Osteocyte (in vitro differentiated cells): ENCODE measurements around the gene ABCC2. TPM values are rescaled to one million over a fixed set of nuclear protein-coding genes. Genes with fewer than 3 reads are reported as not detected.
"Not testable (repeated sequence)": the region's sequence is repeated elsewhere in the genome, so short reads cannot be mapped to it uniquely, and the experiment has no call there.

Experiments used
- DNase-seq: peaks from one replicate; pipeline ENCODE4 v3.0.0; 2021; ENCODE audit warnings: mixed read lengths; ENCODE audit not compliant: unreplicated experiment; ENCODE audit errors: extremely low spot score
- H3K27ac Mint-ChIP-seq: one replicate; pipeline ENCODE4 v1.8.0; 2021; ENCODE audit warnings: mild to moderate bottlenecking, mixed read lengths; ENCODE audit not compliant: unreplicated experiment
- H3K27me3 Mint-ChIP-seq: one replicate; pipeline ENCODE4 v1.8.0; 2021; ENCODE audit warnings: mixed read lengths; ENCODE audit not compliant: unreplicated experiment
- H3K36me3 Mint-ChIP-seq: one replicate; pipeline ENCODE4 v1.8.0; 2021; ENCODE audit warnings: mixed read lengths; ENCODE audit not compliant: unreplicated experiment
- H3K4me1 Mint-ChIP-seq: one replicate; pipeline ENCODE4 v1.8.0; 2021; ENCODE audit warnings: mixed read lengths; ENCODE audit not compliant: unreplicated experiment
- H3K4me3 Mint-ChIP-seq: one replicate; pipeline ENCODE4 v1.8.0; 2021; ENCODE audit warnings: mild to moderate bottlenecking, moderate library complexity, mixed read lengths; ENCODE audit not compliant: unreplicated experiment
- H3K9me3 Mint-ChIP-seq: one replicate; pipeline ENCODE4 v1.8.0; 2021; ENCODE audit warnings: mixed read lengths; ENCODE audit not compliant: unreplicated experiment
- CTCF ChIP-seq: fragments of 200-600 bp; sonication (generic); IDR thresholded peaks from 2 replicates; pipeline ENCODE4 v1.5.0; 2021; ENCODE audit warnings: antibody characterized with exemption, mild to moderate bottlenecking, moderate library complexity
- total RNA-seq: library from RNA; stranded (reverse); gene quantifications from 2 replicates; pipeline ENCODE4 v1.2.1, GENCODE V29; 2021

The ABCC2 gene
- total RNA-seq, 1 donor from 2014 or later, result 0.24 TPM

- H3K36me3 Mint-ChIP-seq, result peaks cover 31% of the 10 kb centered on the region
- TF ChIP-seq CTCF, result no peak
- H3K9me3 Mint-ChIP-seq, result no peaks in the 10 kb centered on the region
- DNase-seq, result no peak
- no peak overlapping the region for H3K4me3 Mint-ChIP-seq
- peaks cover 2% of the 10 kb centered on the region for H3K4me1 Mint-ChIP-seq
- H3K27me3 Mint-ChIP-seq, result no peaks in the 10 kb centered on the region
- no peak overlapping the region for H3K27ac Mint-ChIP-seq
Observed at GRCh38 chr10:99888622-99889021, 106.2 kb downstream of the ABCC2 start.

DNA sequence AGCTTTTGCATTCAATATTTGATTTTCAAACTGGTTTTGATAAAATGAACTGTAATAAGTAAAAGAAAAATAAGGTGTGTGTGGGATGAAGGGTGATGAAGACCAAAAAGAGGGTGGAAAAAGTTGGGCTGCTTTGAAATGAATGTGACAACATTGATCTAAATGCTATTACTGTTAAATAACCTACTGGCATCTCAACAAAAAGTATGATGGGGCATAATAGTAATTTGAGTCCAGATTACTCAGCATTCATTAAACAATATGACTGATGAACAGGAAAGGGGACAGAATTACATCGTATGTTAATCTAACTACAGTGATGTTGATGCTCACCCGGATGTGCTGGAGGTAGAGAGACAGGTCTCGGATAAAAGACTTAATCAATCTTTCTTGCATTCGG lies 112.2 kb downstream of the ABCC2 start:
- DNase-seq, result no peak

GRCh38 chr10:99895066-99895465 lies 112.6 kb downstream of the ABCC2 start:
- peaks cover 48% of the 10 kb centered on the region for H3K36me3 Mint-ChIP-seq
- not testable (repeated sequence) for H3K4me1 Mint-ChIP-seq

More for the DNA sequence above, 112.2 kb downstream of the ABCC2 start:
- Mint-ChIP-seq H3K27me3 (no peaks in the 10 kb centered on the region), H3K4me3 (no peak overlapping the region), H3K9me3 (no peaks in the 10 kb centered on the region), H3K36me3 (peaks cover 46% of the 10 kb centered on the region), H3K27ac (no peak overlapping the region), H3K4me1 (no peaks in the 10 kb centered on the region)
- TF ChIP-seq CTCF, result no peak

DNA sequence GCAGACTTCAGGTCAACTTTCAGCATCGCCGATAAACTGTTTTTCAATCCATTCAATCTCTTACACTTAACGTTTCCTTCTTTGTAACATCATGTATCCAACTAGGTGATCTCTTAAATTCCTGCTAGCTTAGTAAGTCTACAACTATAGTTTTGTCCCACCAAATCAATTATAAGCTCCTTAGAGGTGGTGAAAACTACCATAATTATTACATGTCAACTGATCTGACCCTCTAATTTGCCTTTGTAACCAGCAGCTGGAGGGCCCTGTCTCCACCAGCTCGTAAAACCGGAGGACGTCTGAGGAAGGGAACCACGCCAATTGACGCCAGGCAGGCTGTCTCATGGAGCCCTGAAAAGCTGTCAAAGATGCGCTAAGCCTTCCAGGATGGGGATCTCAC lies 113.4 kb downstream of the ABCC2 start:
- no peak for TF ChIP-seq CTCF
- no peaks in the 10 kb centered on the region for H3K27me3 Mint-ChIP-seq
- H3K4me1 Mint-ChIP-seq, result no peaks in the 10 kb centered on the region
- no peak overlapping the region for H3K4me3 Mint-ChIP-seq
- H3K9me3 Mint-ChIP-seq, result no peaks in the 10 kb centered on the region
- no peak overlapping the region for H3K27ac Mint-ChIP-seq
- peaks cover 48% of the 10 kb centered on the region for H3K36me3 Mint-ChIP-seq
- DNase-seq, result no peak

More at GRCh38 chr10:99895066-99895465, 112.6 kb downstream of the ABCC2 start:
- H3K9me3 Mint-ChIP-seq, H3K27me3 Mint-ChIP-seq, H3K4me3 Mint-ChIP-seq, H3K27ac Mint-ChIP-seq, DNase-seq: not testable (repeated sequence)

Other genes with a start within 250 kb of the ABCC2 start
- not detected in 2 replicates for gene NKX2-3, start 249.7 kb upstream of the ABCC2 start, total RNA-seq
- gene SLC25A28, start 162.2 kb upstream of the ABCC2 start, total RNA-seq, result 27.5 and 32.9 TPM in 2 replicates
- 21.7 and 22.8 TPM in 2 replicates for gene ENTPD7, start 123.1 kb upstream of the ABCC2 start, total RNA-seq
- gene COX15, start 50.5 kb upstream of the ABCC2 start, total RNA-seq, result 29.4 and 35.8 TPM in 2 replicates
- gene CUTC, start 50.4 kb upstream of the ABCC2 start, total RNA-seq, result 16.6 and 18.7 TPM in 2 replicates
- gene DNMBP, start 227.3 kb downstream of the ABCC2 start, total RNA-seq, result 16.2 and 17.5 TPM in 2 replicates